Tongue (tissue), 2 donors: ENCODE data around the gene HPS1. TPM values are rescaled to one million over a fixed set of nuclear protein-coding genes. Genes with fewer than 3 reads are reported as not detected.
"Not testable (repeated sequence)": the region's sequence is repeated elsewhere in the genome, so short reads cannot be mapped to it uniquely, and the experiment has no call there.

Experiments used
- DNase-seq: peaks from one replicate; pipeline ENCODE4 v3.0.0-alpha.2; 2015
- total RNA-seq: library from RNA; depleted of rRNA; stranded (reverse); fragments of >200 nt; gene quantifications from one replicate; pipeline ENCODE4 v1.2.3, GENCODE V29; 2014

The HPS1 gene
- total RNA-seq, 1 donor from 2014 or later, result 12.0 TPM

DNA sequence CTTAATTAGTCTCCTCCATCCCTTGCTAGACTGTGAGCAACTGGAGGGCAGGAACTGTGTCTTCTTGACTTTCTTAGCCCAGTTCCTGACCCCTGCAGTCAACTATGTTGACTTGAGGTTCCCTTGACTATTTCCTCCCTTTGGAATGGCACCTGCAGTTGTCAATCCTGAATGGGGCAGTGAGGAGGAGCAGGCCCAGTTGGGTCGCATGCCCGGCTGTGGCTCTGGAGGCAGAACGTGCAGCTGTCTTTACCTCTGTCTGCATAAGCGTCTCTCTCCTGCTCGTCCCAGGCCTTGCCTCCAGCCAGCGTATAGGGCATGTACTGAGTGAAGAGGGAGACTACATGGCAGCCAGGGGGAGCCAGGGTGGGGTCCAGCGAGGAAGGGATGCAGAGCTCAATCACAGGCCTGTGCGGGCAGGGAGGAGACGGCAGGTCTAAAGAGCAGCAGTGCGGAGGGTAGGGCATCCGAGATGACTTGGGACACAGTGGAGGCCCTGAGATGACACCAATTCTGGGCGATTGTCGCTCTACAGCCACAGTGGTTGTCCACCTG lies 58.6 kb downstream of the HPS1 start:
- peak; percentile 77 for DNase-seq

DNA sequence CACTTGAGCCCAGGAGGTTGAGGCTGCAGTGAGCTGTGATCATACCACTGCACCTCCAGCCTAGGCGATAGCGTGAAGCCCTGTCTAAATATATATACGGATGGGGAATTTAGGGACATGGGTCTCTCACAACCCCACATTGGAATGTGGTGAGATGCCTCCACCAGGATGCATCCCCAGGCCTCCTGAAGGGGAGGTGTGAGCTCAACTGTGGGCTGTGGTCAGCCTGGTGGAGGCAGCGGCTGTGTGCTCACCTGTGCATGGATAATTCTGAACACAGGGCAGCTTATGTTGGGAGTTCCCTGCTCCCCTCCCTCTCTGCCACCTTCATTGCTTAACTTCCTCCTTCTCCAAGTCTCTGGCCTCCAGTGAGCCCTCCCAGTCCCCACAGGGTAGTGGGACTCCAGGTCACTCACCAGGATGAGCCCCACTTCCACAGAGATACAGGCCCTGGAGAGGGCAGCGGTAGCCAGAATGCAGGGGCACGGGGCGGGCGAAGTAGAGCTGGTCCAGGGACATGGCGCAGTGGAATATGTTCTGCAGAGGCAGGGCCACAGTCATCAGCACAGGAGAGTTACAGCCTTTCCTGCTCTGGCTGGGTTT lies 62.1 kb downstream of the HPS1 start:
- no peak for DNase-seq

DNA sequence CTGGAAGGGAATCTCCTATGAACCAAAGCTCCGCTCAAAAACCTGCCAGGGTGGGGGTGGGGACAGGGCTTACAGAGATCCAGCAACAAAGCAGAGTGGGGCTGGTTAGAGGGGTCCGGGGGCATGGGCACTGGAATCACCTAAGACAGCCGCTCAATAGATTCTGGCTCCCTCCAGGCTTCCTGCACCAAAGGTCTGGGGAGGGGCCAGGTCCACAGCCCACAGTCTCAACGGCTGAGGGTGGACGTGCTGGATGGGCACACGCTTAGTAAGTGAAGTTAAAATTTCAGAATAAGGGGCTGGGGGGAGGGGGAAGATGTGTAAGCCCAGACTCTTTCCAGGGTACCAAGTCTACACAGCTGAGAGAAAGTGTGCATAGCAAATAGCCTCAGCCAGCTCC lies 62.9 kb downstream of the HPS1 start:
- DNase-seq, result no peak

DNA sequence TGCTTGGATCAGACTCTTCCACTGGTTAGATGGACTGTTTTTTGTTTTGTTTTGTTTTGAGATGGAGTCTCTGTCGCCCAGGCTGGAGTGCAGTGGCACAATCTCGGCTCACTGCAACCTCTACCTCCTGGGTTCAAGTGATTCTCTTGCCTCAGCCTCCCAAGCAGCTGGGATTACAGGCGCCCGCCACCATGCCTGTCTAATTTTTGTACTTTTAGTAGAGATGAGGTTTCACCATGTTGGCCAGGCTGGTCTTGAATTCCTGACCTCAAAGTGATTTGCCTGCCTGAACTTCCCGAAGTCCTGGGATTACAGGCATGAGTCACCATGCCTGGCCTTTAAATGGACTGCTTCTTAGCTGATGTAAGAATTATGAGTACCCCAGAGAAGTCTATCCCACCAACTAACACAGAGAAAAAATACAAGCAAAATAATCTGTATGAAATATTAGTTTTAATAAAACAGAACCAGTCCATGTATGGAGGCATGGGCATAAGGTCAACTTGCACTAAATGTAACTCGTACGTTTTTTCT lies 63.5 kb downstream of the HPS1 start:
- not testable (repeated sequence) for DNase-seq

DNA sequence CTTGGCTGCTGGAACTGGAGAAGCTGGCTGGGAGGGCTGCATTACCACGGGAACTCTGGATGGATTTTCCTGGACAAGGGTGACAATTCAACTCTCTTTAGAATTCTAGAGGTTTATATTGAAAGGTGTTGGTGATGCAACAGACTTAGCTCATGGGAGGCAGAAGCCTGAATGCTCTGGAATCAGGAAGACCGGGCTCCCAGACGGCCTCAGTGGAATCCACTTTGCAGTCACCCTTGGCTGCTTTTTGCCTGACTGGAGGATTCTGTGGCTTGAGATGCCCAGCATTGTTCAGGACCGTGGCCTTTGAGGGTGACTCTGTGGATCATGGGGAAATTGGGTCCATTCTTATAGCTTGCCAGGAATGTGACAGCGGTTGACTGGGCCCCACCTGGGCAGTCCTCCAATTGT lies 64.0 kb downstream of the HPS1 start:
- DNase-seq, result no peak

DNA sequence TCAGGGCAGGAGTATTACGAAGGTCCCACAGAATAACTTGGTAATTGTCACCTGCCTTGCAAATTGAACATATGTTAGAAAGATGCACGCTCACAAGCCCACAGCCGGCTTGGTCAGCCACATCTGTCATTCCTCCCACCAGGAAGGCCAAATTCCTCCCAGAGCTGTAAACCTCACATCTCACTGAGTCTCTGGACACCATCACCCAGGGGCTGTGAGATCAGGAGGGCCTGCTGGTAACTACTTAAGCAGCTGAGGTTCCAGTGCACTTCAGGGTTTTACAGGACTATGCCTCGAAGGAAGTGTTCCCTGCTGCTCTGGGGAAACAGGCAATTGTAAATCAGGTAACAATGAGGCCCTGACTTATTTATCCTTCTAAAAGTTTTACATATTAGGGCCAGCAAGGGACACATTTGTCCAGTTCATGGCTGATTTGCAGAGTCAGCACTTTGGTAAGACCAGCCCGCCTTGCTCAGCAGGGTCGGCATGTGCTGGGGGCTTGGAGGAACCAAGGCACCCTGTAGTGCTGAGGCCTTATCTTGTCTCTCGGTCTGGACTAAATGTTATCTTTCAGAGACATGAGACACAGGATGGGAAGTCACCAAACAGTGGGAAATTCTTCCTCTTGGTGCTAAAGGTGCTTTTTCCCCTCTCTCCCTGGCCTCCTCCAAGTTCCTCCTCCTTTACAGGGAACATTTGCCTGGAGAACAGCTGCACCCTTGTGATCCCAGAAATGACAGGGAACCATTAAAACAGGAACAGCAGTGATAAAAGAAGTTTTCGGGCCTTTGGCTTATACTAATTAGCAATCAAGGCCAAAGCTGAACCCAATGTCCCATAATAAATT lies 66.0 kb downstream of the HPS1 start:
- no peak for DNase-seq

DNA sequence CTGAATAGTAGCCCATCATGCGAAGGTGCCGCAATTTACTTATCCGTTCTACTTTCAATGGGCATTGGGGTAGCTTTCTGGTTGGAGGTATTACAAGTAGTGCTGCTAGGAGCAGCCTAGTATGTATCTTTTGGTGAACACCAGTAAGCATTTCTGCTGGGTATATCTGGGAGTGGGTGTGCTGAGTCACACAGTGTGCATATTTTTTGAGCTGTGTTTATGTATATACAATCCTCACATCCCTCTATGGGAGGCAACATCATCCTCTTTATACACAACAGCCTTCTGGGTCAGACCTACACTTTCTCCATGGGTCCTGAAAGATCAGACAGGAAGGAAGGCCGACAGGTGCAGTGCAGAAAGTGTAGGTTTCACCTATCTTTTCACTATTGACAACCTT lies 68.0 kb downstream of the HPS1 start:
- no peak for DNase-seq

DNA sequence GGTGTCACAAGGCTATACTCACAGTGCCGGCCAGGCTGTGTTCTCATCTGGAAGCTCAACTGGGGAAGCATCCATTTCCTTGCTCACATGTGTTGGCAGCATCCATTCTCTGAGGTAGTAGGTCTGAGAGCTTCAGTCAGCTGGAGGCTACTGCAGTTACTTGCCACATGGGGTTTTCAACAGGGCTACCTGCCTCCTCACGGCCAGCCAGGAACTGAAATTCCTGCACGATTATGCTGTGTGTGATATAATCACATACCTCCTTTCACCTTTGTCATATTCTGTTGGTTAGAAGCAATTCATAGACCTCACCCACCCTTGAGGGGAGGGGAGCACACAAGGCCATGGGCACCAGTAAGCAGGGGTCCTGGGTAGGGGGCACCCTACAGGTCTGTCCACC lies 69.2 kb downstream of the HPS1 start:
- no peak for DNase-seq

DNA sequence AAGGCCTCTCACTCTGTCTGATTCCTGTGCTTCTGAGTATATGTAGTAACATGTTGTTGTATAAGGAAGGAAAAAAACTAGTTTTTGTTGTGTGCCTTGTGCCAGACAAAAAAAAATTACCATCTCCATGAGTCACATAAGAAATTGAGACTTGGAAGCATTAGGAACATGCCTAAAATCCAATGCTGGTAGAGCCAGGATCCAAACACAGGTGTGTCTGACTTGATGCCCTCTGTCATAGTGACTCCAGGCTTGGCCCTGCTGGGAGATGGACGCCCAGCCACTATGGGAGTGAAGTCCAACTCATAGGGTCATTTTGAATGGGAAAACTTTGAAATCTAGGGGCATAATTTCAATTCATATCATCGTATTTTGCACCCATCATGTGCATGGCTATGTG lies 69.7 kb downstream of the HPS1 start:
- no peak for DNase-seq

DNA sequence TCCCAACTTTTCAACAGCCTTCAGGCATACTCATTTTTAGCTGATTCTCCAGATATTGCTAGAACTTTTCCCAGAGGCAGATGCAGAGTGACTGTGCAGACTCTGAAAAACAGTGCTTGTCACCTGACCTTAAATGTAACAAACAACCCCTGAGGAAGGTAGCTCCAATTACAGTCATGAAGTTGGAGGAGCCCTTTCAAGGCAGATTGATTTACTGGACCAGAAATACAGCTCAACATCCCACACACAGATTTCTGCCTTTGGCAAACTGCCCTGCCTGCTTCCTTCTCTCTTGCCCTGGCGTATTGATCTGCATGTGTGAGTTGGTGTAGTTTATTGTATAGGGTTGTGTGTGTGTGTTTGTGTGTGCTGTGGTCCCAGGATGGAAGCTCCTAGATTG lies 70.2 kb downstream of the HPS1 start:
- no peak for DNase-seq

DNA sequence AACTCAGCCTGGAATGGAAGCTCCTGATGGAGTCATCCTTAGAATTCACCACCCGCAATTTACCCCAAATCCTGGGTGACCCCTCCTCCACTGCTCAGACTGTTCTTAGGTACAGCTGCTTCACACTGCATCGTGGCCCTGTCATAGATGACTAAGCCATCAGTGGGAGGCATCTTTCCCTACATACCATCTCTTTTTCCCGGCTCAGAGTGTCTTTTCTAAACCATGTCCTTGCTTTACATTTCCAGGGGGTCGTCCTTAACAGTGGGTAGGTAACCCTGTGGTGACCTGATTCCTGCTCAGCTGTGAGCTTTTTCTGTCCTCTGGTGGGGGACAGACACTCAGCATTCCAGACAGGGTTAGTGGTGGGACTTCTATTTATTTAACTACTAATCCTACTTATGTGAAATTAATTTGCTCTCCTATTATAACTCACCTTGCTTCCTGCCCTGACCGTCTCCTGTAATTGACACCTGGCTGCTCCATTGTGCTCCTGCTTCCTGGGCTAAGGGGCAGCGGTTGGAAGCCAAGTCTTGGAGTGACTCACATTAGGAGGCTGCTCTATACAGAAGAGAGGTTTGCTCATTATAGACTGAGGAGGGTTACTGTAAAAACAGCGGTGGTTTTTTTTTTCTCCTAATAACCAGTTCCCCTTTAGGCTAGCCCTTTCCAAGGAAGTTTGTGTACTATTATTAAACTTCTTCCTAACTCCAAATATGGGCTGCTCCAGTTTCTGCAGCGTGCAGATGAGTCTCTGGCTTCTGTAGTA lies 72.3 kb downstream of the HPS1 start:
- no peak for DNase-seq

DNA sequence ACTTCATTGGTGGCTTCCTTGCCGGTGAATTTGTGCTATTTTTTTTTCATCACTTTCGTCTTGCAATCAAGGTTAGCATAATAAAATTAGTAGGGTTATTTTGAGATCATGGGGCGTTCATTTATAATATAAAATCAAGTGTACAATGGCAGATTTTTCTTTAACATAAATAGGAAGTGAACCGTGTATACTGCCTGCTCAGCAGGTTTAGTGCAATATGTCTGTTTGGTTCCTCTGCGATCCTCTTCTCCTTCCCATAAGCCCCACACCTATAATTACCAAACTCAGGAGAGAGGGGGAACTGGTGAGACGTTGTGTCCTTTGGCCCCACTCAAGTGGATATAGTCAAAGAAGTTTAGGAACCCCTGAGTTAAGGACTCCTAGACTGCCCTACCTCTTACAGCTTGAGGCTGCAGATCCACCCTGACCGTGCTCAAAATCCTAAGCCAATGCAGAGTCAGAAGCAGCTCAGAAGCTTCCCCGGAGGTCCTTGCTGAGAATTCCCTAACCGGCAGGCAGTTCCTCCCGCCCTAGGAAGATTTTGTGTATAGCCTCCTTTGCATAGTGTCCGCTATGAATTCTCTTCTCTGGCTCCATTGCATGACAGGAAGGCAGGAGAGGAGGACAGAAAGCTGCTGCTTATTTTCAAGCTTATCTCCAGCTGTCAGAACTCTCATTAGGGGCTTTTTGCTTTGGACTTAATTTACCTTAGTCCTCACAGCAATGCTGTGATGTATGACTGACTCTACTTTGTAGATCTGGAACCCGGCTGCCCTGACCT lies 73.3 kb downstream of the HPS1 start:
- DNase-seq, result no peak

DNA sequence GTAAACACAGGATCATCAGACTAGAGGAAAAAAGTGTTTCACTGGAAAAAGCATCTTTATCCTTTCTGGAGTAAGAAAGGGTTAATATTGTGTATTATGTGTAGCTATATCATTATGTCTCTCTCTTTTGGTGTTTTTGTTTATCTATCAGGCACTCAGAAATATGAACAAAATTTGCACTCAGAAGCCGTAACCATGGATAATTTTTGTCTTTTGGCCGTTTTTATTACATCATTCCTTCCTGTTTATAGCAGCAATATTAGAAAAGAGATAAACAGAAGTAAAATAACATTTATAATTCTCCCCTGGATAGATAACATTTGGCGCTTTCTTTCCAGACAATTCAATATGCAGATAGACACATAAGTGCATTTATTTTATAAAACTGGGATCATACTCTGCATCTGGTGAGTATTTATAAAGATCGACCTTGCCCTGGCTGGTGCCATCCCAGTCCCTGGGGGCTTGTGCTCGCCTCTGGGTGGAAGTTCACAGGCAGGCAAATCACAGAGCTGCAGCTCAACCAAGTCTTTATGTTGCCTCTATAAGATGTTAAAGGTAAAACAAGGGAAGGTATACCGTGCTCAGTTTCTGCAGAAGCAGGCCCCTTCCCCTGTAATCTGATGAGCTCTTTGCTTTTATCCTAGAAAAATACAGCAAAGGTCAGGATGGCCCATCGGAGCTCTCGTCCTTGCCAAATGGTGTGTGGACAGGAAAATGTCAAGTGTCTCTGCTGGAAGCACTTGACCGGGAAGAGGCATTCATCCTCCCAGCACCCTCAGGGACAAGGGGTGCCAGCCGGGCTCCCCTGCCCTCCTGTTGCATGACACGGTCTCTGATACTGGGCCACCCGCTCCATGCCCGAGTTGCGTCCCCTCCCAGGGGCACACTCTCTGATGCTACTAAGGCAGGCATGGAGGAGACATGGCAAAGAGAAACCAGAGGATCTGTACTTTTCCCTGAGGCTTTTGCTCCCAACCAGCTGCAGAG lies 75.6 kb downstream of the HPS1 start:
- DNase-seq, result no peak

DNA sequence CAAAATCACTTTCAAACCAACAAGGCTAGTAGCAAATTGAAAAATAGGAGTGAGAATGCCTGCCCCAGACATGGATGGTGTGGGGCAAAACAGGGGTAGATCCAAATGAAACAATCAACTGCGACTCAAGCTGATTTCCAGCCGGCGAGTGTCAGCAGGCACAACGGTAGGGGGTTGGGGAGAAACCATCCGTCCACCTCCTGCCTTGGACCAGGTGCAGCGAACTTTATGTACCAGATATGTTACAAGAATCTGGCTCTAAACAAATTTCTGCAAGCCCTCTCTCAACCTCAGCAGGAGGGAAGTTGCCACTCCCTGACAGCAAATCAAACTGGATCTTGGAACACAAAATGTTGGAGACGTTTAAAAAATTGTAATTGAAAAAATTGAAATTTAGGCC lies 76.9 kb downstream of the HPS1 start:
- no peak for DNase-seq

DNA sequence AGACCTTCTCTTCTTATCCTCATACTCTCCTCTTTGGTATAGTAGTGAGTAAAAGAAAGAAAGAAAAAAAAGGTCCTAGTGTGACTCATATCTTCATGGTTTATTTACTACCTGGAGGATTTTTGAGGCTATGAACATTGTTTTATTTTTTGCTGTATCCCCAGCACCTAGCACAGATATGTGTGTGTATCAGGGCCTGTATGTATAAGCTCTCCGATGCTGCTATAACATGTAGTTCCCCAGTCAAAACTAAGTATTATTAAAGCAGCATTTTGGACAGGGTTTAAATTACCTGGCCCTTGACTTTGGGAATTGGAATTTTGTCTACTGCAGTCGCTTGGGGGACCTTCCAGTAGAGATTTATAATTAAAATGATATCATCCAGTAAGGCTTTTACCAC lies 78.1 kb downstream of the HPS1 start:
- no peak for DNase-seq

DNA sequence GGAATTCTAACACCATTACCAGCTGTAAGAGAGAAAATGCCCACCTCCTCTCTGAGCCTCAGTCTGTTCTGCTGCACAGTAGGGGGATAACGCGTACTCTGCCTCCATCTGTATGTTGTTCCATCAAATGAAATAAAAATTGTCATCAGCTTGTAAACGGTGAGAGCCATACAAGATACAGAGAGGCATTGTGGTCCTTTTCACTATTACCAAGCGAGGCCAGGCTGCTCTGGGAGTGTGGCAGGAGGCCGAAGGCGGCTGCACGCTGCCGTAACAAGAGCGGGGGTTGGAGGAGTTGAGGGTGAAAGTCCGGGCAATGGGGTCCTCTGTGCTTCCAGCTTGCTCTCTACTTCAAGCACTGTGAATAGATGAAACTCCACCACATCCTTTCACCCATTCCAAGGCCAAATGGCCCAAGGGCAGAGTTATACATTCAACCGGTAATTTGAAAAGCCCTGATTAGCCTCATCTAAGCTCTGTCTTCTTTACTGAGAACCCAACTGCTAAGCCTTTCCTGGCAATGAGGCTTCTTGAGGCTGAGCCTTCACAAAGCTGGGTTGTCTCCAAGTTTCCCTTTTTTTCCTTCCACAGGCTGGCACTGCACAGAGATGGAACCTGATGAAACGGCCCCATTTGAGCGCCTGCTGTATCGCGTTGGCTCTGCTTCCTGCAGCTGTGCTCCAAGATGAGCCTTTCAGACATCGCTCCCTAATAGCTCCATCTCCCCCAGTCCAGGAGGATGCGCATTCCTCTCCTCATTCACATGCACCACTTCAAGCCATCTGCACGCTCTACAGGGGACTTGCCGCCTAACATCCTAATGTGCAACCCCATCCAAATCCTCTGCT lies 78.9 kb downstream of the HPS1 start:
- DNase-seq, result peak; percentile 95
